ENCODE results near the gene POU2F3.
A peak's percentile ranks its signal among the peaks of the same experiment; 100 is the strongest.
"Not testable (repeated sequence)": the region's sequence is repeated elsewhere in the genome, so short reads cannot be mapped to it uniquely, and the experiment has no call there.

Gene POU2F3

DNA sequence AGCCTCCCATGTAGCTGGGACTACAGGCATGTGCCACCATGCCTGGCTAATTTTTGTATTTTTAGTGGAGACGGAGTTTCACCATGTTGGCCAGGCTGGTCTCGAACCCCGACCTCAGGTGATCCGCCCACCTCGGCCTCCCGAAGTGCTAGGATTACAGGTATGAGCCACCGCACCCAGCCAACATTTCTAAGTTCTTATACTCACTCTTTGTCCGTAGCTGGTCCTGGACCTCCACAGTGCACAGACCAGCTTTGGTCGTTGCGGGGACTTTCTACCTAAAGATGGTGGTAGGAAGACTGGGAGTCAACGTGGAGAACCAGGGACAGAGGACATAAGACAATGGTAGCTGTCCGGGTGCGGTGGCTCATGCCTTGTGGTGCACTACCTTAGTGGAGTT lies 13.4 kb downstream of the POU2F3 start:
- not testable (repeated sequence) for DNase-seq (ENCODE audit: low spot score)

DNA sequence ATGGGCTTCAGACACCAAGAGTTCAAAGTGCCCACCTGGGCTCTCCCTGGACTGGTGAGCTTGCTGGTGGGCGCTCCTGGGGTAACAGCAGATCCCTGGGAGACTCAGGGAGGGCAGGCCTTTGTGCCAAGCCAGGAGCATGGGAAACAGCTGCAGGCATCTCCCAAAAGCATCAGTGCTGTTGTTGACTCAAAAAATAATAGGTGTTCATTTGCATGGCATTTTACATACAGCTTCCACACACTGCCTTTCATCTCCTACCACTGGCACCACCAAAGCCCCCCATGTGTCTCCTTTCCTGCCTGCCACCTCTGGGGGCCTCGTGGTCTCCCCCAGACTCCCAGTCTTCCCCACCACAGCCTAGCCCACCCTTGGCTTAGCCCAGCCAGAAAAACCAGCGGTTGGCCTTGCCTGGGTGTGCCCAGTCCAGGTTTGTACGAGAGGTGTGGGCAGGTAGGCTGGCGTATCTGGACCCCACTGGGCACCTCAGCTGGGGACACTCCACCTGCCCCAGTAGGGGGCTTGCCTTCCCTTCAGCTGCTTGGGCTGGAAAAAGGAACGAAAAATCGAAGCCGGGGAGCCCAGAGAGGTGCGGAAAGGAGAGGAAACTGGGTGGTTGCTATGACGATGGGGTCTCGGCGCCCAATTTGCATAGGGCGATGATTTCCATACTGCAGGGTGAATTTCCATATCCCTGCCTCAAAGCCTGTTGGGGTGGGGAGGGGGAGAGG lies 15.0 kb downstream of the POU2F3 start:
- DNase-seq (ENCODE audit: low spot score), result peak; percentile 62

DNA sequence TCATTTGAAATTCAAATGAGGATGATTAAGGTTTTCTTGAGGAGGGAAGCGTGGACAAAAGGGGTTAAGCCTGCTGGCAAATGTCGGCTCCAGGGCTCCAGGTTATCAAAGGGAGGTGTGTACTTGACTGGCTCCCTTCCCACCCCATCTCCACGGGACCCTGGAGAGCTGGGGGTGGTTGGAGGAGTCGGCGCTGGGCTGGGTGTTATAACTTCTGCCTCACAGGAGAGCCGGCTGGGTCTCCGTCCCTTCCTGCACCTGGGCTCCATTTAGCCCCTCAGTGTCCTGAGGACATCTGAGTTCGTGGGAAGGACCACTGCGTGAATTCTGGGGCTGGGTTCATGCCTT lies 15.6 kb downstream of the POU2F3 start:
- DNase-seq (ENCODE audit: low spot score), result no peak

DNA sequence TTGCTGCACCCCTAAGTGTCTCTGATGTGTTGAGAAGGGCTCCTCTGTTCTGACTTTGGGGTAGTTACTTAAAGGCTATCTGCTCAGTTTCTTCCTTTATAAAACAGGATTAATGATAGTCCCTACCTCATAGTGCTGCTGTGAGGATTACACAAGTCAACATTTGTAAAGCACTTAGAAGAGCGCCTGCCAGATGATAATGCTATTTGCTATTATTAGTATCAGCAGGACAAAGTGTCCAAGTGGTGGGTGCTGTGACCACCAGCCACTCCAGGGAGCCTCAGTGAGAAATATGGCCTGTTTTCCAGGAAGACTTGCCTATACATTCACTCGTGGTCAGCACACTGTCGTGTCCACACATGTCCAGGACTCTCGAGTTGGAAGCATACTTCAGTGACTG lies 16.2 kb downstream of the POU2F3 start:
- DNase-seq (ENCODE audit: low spot score), result no peak

DNA sequence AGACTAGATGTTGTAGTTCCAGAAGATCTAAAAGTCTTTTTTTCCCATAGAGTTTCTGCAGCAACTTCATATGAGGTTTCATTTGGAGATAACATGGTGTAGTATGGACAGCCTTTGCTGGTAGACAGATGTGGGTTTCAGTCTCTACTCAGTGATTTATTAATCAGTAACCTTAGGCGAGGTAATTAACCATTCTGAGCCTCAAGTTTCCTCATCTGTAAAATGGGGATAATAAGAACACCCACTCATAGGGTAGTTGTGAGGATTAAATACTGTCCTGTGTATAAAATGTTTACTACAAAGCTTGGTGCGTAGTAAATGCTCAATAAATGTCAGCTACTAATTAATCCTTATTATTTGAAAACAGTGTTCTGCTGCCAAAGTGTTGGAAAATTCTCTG lies 16.8 kb downstream of the POU2F3 start:
- no peak for DNase-seq (ENCODE audit: low spot score)

DNA sequence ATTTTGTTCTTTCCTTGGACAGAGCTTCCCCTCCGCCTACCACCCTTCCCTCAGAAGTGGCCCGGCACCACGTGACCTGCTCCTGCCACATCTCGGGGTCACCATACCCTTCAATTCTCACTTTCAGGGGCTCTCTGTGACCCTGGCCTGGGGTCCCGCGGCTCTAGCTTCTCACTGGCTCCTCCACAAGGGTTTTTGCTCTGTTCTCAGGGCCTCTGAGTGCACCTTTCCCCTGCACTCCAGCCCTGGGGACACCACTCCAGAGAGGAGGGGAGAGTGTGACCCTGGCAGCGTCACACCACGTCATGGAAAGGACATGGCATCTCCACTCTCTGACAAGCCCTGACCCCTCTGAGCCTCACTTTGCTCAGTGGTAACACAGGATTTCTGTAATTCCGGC lies 17.4 kb downstream of the POU2F3 start:
- no peak for DNase-seq (ENCODE audit: low spot score)

DNA sequence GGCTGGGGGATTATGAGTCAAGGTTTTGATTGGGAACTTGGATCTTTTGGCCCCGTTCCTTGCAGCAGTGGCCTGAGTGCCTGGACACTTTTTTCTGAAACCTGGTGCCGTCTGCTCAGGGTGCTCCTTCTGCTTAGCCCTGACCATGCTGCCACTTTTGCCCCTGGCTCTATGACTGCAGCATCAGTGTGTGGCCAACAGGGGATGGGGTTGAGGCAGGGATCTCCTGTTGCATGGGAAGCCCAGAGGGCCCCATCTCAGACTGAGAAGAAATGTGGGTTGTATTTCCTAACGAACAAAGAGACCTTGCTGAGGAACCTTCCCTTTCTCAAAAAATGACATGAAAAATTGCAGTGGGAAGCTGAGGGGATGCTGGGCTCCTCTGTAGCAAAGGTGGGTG lies 18.7 kb downstream of the POU2F3 start:
- no peak for DNase-seq (ENCODE audit: low spot score)

DNA sequence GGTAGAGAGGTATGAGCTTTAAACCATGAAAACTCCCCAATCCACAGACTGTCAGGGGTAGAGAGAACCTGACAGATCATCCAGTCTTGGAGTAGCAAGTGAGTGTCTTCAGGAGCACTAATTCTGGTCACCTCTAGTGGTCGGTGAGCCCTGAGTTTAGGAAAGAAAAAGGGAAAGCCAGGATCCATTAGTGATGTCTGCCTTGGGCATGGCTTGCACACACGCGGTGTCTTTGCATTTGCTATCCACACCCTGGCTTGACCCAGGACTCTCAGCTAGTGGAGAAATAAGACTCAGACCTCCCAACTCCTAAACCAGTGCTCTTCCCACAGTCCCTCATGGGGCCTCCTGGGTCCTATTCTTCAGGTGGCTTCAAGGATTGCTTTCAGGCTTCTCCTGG lies 19.3 kb downstream of the POU2F3 start:
- DNase-seq (ENCODE audit: low spot score), result no peak

DNA sequence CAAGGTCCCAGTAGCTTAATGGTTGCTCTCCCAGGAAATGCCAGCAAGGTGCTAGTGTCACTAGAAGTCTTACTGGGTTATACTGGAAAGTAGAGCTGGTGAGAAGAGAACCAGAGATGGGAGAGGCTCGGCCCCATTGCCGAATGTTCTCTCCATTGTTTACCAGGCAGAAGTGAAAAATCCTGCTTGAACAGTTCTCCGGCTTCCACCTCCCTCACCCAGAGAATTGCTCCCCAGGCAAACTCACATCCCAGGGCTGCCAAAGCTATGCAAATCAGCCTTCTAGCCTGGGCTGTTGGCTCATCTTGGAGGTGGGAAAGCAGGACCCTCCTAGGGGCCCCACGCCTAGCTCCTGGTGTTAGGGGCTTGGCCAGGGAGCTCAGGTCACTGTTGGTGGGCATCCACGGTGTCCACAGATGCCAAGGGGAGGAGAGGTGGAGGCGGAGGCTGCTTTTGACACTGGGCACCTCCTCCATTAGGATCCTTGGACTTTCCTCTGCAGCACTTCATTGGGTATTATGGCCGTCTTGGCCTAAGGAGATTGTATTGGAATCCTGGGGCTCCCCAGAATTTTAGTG lies 20.1 kb downstream of the POU2F3 start:
- no peak for DNase-seq (ENCODE audit: low spot score)

DNA sequence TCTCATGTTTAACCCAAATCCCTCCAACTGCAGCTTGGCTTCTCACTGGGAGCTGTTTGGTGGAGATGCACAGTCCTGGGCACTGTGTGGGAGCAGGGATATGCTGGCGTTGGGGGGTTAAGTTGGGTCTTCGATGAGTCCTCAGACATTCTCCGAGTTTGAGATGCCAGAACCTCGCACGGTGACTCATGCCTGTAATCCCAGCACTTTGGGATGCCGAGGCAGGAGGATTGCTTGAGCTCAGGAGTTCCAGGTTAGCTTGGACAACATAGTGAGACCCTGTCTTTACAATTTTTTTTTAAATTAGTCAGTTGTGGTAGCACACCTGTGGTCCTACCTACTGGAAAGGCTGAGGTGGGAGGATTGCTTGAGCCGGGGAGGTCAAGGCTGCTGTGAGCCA lies 20.7 kb downstream of the POU2F3 start:
- no peak for DNase-seq (ENCODE audit: low spot score)

DNA sequence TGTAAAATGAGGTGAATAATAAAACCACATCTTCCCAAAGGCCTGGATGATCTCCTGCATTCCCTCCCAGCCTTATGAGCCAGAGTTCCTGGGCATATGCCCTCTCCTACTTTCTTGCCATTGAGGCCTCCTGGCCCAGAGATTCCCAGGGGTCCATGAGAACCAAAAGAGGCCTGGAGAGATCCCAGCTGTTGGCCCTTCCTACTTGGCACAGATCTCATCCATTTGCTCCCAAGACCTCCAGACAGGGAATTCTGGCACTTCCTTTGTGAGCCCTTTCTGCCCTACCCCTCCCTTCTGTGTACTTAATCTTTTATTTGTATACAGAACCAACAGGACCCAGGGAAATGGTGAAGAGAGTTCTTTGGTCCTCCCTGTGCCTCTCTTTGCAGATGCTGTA lies 21.4 kb downstream of the POU2F3 start:
- no peak for DNase-seq (ENCODE audit: low spot score)

DNA sequence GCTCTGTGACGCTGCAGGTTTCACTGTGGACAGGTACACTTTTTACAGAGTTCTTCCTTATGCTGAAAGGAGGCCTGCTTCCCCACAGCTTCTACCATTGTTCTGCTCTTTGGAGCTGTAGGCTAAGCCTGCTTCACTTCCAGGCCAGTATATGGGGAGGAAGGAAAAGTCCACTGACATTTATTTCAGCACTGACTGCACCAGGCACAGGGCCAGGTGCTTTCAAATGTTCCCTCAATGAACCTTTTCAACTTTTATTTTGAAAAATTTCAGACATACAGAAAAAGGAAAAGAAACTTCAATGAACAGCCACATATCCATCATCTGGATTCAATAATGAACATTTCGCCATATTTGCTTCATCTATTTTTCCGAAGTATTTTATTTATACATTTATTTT lies 22.0 kb downstream of the POU2F3 start:
- DNase-seq (ENCODE audit: low spot score), result no peak

DNA sequence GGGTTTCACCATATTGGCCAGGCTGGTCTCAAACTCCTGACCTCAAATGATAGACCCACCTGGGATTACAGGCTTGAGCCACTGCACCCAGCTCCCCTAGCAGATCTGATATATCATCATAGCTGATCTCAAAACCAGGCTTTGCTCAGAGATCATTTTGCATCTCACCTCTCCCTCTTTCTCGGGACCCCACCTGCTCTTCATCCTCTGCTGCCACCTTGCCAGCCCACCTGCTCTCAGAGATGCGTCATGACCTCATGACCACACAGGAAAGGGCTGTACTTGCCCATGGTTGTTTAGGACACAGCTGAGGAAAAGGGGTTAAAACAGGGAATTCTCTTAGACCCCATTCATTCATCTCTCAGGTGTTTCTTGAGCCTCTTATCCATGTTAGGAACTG lies 27.4 kb downstream of the POU2F3 start:
- no peak for DNase-seq (ENCODE audit: low spot score)

DNA sequence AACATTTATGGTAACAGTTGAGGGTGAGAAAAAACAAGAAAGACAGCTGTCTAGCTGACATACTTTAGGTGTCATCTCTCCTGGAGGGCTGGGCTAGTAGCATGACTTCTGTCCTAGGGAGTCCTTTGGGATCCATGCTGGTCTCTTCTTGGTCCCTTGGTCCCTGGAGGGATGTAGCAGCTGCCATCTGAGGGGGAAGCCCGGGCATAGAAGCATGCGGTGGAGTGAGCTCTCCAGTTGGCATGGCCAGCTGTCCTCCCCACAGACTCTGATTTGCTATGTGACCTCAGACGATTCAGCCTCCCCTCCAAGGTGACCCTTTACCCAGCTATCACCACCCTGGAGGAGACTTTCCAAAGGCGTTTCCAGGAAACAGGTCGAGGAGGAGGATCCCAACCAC lies 28.7 kb downstream of the POU2F3 start:
- DNase-seq (ENCODE audit: low spot score), result no peak

DNA sequence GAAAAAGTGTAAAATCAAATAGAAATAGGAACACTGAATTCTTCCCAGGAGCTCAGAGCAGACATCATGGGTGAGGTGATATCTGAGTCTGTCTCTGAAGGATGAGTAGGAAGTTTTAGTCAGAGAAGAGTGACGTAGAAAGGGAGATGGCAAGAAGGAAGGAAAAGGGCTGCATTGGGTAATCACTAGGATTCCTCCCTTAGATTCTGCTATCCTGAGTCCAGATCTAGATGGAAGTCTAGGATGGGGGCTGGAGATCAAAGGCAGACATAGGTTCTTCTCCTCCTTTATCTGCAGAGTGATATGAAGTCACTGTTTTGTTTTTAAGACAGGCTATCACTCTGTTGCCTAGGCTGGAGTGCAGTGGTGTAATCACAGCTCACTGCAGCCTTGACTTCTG lies 30.4 kb downstream of the POU2F3 start:
- no peak for DNase-seq (ENCODE audit: low spot score)

DNA sequence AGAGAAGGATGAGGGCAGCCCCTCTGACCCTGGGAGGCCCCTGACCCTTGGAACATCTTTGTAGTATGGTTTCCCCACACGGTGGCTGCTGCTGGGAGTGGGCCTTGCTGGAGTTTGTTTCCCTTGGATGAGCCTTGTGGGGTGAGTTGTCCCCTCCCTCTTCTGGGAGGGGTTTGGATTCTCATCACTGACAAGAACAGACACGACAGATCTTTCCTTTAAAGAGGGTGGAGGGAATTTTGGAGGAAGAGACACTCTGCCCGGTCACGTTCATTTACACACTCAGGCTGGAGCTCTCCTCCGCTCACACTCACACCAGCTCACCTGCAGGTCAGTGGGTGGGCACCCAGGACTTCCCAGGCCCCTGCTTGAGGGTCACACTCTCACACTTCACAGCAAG lies 31.7 kb downstream of the POU2F3 start:
- DNase-seq (ENCODE audit: low spot score), result no peak

DNA sequence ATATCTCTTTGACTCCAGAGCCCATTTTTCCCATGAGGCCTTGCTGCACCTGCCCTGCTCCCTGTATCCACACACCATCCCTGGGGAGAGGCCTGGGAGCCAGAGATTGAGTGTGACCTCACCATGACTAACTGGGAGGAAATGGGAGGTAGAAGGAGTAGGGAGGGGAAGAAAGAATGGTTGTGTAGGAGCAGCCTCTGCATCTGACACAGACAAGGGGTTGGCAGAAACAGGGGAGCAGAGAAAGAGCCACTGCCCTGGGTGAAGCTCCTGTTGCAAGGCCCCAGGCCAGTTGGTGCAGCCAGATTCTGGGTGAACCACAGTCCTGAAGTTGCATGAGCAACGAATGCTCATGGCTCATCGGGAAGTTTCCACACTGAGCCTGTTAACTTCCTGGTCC lies 32.4 kb downstream of the POU2F3 start:
- no peak for DNase-seq (ENCODE audit: low spot score)

DNA sequence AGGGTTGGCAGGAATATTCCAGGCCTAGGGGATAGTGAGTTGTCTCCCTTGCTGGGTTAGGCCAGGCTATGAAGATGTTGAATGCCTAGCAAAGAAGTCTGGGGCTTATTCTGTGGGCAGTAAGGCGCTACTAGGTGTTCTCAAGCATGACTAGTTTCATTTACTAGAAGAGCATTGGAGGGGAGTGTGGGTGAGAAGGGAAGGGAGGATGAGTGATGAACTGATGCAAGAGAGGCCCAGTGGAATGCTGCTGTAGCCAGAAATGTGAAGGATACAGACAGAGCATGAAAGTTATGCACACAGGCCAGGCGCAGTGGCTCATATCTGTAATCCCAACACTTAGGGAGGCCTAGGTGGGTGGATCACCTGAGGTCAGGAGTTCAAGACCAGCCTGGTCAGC lies 33.5 kb downstream of the POU2F3 start:
- DNase-seq (ENCODE audit: low spot score), result no peak

DNA sequence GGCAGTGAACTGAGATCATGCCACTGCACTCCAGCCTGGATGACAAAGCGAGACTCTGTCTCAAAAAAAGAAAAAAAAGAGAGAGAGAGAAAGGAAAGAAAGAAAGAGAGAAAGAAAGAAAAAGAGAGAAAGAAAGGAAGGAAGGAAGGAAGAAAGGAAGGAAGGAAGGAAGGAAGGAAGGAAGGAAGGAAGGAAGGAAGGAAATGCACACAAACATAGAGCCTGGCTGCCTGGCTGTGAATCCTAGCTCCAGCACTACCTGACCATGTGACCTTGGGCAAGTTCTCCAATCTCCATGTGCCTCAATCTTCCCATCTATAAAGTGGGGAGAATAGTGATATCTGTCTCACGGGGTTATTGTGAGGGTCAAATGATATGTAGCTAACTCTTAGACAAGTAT lies 34.0 kb downstream of the POU2F3 start:
- DNase-seq (ENCODE audit: low spot score), result not testable (repeated sequence)

DNA sequence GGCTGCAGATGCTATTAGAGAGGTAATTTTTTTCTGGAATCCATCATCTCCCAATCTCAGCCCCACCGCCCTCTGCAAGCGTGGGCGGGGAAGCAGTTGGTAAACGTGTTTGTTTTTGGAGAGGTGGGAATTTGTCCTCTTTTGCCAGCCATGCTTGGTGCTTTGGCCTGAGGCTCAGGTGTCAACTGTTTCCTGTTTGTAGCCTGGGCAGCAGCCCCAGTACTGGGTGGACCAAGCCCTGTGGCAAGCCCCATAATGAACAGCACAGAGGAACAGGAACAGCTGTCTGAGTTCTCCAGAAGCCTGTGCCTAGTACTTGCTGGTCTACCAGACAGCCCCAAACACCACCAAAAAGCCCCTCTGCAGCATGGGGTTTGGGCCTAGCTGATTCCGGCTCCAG lies 39.6 kb downstream of the POU2F3 start:
- DNase-seq (ENCODE audit: low spot score), result no peak

DNA sequence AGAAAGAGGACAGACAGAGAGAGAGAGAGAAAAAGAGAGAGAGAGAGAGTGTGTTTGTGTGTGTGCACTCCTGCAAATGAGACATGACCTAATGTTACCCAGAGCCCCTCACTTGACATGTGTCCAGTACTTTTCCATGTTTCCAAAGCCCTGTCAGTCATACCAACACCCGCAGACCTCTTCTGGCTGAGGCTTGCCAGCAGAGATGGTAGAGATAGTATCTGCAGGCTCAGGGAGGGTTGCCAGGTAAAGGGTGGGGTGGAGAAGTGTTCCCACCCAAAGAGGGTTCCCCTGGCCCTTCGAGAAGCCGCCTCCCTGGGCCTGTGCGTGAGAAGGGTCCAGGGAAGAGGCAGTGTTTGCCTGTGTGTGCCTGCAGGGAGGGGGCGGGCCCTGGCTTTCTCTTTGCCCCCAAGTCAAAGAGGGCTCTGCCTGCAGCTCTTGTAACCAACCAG lies 40.7 kb downstream of the POU2F3 start:
- DNase-seq (ENCODE audit: low spot score), result no peak

DNA sequence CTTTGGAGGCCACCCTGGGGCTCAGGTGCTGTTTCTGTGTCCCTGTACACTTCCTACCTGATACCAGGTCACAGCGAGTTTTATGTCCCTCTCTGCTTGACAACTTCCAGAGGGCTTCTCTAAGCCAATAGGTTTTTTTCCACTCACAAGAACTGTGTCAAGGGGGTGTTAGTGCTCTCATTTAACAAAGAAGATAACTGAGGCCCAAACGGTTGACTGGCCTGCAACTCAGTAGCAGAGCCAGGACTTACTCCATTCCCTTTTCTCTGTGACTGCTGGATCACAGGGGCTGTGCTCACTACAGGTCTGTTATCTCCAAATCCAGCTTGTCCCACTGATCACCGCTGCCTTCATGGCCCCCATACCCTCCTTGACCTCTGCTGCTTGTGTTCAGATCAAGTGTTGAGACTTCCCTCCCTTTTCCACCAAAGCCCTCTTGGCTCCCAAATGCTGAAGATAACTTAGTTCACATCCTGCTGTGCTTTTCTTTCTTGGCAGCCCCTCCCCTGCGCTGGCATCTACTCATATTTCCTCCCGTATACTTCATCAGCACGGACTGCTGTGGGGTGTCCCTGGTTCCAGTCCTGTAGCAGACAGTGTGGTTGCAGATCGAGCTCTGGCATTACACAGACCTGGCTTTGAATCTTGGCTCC lies 41.3 kb downstream of the POU2F3 start:
- no peak for DNase-seq (ENCODE audit: low spot score)

DNA sequence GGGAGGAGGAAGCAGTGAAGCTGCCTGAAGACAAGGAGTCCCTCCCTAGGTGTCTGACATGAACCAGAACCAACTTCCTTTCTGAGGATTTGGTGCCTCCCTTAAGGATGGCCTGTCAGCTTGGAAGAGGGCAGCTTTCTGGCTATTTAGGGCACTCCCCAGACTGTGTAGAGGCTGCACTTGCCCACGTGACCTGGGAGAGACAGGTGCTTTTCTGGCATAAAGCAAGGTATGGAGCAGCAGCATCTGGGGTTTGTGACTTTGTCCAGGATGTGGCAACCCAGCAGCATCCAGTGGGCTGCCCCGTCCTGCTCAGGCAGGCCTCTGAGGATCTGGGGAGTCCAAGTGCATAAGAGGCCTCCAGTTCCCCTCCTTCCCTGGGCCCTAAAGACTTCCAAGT lies 43.2 kb downstream of the POU2F3 start:
- DNase-seq (ENCODE audit: low spot score), result no peak

DNA sequence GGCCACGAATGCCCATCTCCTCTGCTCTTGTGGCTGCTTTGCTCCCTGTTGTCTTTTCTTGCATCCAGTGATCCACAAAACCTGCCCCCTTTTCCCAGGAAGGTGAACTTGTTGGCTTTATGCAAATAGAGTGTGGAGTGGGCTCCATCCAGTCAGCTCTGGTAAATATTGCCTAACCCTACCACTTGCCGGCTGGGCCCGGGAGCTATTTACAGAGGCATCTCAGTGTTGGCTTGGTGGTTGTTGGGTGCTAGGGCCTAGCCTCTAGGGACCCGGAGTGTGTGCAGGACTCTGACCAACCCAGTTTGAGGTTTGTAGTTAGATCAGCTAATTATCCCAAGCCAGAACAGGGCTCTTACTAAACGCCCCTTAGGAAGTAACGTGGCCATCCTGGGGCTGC lies 44.3 kb downstream of the POU2F3 start:
- DNase-seq (ENCODE audit: low spot score), result no peak

All from germinal center (tissue), 1 donor.